Left kidney (tissue), 8 donors: Measurements from ENCODE around the gene WNK2. TPM values are rescaled to one million over a fixed set of nuclear protein-coding genes. Genes with fewer than 3 reads are reported as not detected.
"Not testable (repeated sequence)": the region's sequence is repeated elsewhere in the genome, so short reads cannot be mapped to it uniquely, and the experiment has no call there.

ENCODE experiments used
- DNase-seq: peaks from one replicate; pipeline ENCODE4 v3.0.0-alpha.2; 2013
- long read RNA-seq, 8 donors: transcript quantifications; one replicate each; lab custom pipeline, GENCODE V29; 2026
- polyA plus RNA-seq: library from polyadenylated mRNA; unstranded; fragments of 120-200 nt; gene quantifications from one replicate; pipeline ENCODE4 v1.2.1, GENCODE V29; 2013; ENCODE audit not compliant: insufficient read length

WNK2 gene
- 28.5 TPM for polyA plus RNA-seq
- long read RNA-seq, donor 1, partial matches to known transcripts, result 0 of 2 reads
- long read RNA-seq, donor 1, other reads (novel, unspliced or antisense), result 0 of 2 reads
- long read RNA-seq, donor 2, partial matches to known transcripts, result 0 of 2 reads
- long read RNA-seq, donor 2, other reads (novel, unspliced or antisense), result 0 of 2 reads
- long read RNA-seq, donor 3, partial matches to known transcripts, result 0 of 2 reads
- long read RNA-seq, donor 3, other reads (novel, unspliced or antisense), result 0 of 2 reads
- long read RNA-seq, donor 4, result 0 reads
- long read RNA-seq, donor 5, result 0 reads
- long read RNA-seq, donor 6, partial matches to known transcripts, result 0 of 1 reads
- long read RNA-seq, donor 6, other reads (novel, unspliced or antisense), result 0 of 1 reads
- long read RNA-seq, donor 7, partial matches to known transcripts, result 0 of 4 reads
- long read RNA-seq, donor 7, other reads (novel, unspliced or antisense), result 0 of 4 reads
- long read RNA-seq, donor 8, result 0 reads

DNA sequence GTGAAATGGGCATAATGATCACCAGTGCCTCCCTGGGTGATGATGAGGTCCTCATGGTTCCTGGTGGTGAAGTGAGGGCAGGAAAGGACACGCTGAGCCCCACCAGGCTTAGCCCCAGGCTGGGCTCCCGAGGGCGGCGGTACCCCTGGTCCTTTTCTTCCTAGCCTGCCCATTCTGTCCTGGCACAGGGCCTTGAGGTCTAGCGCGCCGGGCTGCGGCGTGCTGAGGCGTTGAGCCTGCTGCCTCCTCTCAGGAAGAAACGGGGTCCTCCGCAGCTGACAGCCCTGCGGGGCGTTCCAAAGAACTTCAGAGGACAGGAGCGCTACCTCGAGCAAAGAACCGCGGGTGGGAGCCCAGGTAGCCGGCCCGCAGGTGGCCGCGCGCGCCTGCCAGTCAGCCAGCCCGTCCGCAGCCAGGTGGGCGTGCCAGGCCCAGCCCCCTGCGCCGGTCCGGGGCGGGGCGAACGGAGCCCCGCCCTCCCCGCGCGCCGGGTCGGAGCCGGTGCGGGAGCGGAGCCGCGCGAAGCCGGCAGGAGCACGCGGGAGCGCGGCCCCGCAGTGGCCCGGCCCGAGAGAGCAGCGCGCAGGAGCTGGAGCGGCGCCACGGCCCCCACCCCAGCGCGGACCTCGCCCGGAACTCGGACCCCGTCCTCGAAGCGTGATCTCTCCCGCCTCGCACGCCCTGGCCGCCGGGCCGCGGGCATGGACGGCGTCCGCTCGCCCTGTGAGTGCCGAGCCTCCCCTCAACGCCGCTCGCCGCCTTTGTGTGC, at the start of gene WNK2:
Gene WNK2 (plus strand): TSS at position 477 of the 769 bp plus-strand sequence. CDS start 791 bp downstream, outside the sequence.
- DNase-seq, result no peak

GRCh38 chr9:93134740-93135444, 49.0 kb upstream of the WNK2 start:
- no peak for DNase-seq

DNA sequence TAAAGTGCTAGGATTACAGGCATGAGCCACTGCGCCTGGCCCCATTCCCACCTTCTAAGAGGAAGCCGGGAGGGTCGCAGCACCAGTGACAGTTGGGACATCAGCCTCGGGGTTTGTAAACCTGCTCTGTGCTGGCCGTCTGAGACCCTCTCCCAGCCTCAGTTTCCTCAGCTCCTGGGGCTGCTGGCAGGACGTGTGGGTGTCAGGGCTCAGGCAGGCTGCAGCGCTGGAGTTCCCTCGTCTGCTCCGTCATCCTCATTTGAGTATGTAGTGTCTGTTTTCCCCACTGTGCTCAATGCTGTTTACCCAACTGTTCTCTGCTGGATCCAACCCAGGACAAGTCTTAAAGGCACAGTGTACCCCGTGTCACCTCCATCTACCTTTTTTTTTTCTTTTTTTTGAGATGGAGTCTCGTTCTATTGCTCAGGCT, 47.9 kb upstream of the WNK2 start:
- no peak for DNase-seq

GRCh38 chr9:93137362-93137761, 46.6 kb upstream of the WNK2 start:
- DNase-seq, result no peak

DNA sequence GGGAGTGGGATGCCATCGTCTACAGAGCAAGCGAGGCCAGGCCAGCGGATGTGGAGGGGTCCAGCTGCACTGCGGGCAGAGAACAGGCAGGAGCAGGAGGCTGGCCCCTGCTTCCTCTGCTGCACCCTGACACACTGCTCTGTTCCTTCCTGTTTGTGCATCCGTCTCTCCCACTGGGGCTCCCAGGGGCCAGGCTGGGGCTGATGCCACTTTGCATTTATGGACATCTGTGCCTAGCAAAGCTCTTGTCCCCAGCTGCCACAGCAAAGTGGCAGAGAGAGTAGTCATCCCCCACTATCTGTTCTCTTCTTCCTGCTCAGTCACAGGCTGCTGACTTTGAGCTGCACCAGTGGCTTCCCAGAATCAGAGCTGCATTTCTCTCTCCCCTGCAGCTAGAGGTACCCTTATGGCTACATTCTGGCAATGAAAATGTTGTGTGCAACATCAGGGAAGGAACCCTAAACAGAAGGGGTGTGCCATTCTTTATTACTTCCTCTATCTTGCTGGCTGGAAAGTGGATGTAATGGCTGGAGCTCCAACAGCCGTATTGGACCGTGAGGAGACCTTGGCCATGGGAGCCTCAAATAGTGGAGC, 45.7 kb upstream of the WNK2 start:
- no peak for DNase-seq

DNA sequence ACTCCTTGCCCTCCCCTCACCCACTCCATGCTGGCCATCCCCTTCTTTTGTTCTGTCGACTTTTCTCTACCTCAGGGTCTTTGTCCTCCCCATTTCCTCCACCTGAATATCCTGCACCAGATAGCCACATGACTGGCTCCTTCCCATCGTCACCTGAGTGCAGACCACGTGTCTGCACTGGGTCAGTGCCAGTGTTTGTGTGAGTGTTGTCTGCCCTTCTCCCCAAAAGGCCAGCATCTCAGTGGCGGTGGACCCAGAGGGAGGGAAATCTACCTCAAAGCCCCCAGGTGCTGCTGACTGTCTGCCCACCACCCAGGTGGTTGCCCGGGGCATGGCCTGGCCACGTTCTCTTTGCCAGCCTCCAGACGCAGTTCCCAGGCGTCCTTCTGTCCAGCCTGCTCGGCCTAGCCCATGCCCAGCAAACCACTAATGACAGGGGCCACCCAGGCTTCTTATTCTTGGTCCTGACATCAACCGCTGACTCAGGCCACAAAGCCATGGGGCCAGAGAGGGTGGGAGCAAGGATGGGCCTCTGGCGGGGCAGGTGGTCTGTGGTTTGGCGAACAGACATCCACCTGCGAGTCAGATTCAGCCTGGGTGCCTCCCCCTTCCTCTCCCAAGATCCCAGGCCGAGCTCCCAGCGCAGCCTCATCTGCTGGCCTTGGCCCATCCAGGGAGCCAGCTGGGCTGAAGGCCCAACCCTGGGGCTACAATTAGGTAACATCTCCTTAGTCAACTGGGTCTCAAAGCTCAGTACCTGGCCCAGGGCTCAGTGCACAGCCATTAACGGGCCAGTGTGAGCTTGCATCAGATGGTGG, 44.4 kb upstream of the WNK2 start:
- DNase-seq, result no peak

DNA sequence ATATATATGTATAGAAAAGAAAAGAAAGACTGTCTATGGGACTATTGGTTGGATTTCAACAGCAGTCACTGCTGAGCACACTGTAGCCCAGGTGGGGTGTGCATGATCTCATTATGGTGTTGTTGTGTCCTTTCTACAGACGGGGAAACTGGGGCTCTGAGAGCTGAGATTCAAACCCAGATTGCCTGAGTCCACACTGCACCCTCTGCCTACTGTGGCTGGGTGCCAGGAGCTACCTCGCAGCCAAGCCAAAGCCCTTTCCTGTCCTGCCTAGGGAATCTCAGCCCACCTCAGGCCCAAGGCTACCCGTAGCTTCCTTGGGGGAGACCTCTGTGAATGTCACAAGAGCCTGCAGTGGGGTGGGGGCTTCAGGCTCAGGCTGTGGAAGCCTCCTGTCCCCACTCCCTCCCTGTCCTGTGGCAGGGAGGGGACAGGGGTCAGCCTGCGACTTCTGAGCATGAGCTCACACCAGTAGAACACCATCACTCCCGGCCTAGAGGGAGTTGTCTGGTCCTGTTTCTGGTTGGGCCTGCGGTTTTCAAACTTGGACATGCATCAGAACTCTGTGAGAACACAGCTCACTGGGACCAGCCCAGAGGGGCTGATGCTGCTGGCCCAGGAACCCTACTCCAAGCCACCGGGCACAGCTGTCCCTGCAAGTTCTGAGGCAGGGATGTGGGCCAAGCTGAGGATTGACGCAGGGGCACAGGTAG, 42.0 kb upstream of the WNK2 start:
- DNase-seq, result no peak

- no peak for DNase-seq
These were observed 40.0 kb upstream of the WNK2 start for GRCh38 chr9:93143830-93144530.

GRCh38 chr9:93146696-93147095, 37.2 kb upstream of the WNK2 start:
- not testable (repeated sequence) for DNase-seq

DNA sequence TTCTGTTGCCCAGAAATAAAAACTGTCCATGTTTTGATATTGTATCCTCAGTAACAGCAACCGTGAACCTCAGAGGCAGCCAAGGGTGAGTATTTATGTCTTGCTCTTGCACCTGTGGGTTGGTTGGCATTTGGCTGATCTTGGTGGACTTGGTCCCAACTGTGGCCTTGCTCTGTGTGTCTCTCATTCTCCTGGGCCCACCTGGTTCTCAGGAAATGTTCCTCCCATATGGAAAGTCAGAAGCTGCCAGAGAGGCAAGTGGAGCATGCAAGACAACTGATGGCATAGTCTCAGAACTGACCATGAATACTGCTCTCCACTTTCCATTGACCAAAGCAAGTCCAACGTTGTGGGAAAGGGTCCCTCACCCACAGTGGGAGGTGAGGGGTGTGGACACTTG, 36.3 kb upstream of the WNK2 start:
- DNase-seq, result no peak

DNA sequence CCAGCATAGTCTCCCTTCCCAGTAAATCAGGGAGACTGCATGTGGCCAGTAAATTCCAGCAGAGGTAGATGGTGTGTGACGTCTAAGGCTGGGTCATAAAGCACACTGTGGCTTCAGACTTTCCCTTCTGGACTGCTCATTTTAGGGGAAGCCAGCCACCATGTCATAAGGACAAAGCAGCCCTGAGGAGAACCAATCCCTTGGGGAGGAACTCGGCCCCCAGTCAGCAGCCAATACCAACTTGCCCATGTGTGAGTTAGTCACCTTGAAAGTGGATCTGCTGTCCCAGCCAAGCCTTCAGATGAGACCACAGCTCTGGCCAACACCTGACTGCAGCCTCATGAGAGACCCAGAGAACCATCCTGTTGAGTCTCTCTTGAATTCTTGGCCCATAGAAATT, 35.2 kb upstream of the WNK2 start:
- no peak for DNase-seq

GRCh38 chr9:93149361-93149760, 34.6 kb upstream of the WNK2 start:
- DNase-seq, result no peak

- DNase-seq, result no peak
These were observed 32.7 kb upstream of the WNK2 start for GRCh38 chr9:93151097-93151784.

- no peak for DNase-seq
These were observed 29.5 kb upstream of the WNK2 start for GRCh38 chr9:93154293-93154903.

- DNase-seq, result no peak
These were observed 28.0 kb upstream of the WNK2 start for GRCh38 chr9:93155716-93156474.

GRCh38 chr9:93156475-93157008, 27.4 kb upstream of the WNK2 start:
- DNase-seq, result no peak

GRCh38 chr9:93159601-93160471, 24.1 kb upstream of the WNK2 start:
- peak; percentile 85 for DNase-seq
